CD14-positive monocyte (primary cell): ENCODE data around the gene SLC7A4. TPM values are rescaled to one million over a fixed set of nuclear protein-coding genes. Genes with fewer than 3 reads are reported as not detected.

ENCODE experiments used
- DNase-seq, 3 donors: peaks; one replicate each; pipeline ENCODE4 v3.0.0-alpha.2; 2011 to 2022
- H2AFZ ChIP-seq: 2 replicates; pipeline ENCODE4 v1.6.0; 2012; ENCODE audit warnings: mild to moderate bottlenecking, low read depth, low read length, inconsistent platforms; ENCODE audit not compliant: insufficient read depth, poor library complexity, severe bottlenecking
- H3K27ac ChIP-seq, 2 donors: 1 replicate in 1 of 2; 2 replicates in 1 of 2; pipeline ENCODE4 v1.5.1; 2012 to 2013; ENCODE audit warnings: low read length in 2 of 2, control low read depth in 1 of 2, inconsistent platforms in 1 of 2, low read depth in 1 of 2, mild to moderate bottlenecking in 1 of 2
- H3K27me3 ChIP-seq, 2 donors: one replicate each; pipeline versions ENCODE4 v1.6.0 to v1.6.1; 2011 to 2013; ENCODE audit warnings: low read length in 2 of 2; ENCODE audit not compliant: control insufficient read depth in 2 of 2, insufficient read depth in 2 of 2
- H3K36me3 ChIP-seq, 2 donors: replicated peaks in 1 of 2; 1 replicate in 1 of 2; 2 replicates in 1 of 2; pipeline versions ENCODE4 v1.5.1 to v1.6.1; 2012 to 2013; ENCODE audit warnings: low read length in 2 of 2, control low read depth in 1 of 2, inconsistent platforms in 1 of 2, mild to moderate bottlenecking in 1 of 2; ENCODE audit not compliant: insufficient read depth in 2 of 2, control insufficient read depth in 1 of 2
- H3K4me1 ChIP-seq, 2 donors: 1 replicate in 1 of 2; 2 replicates in 1 of 2; pipeline versions ENCODE4 v1.5.1 to v1.6.1; 2012 to 2013; ENCODE audit warnings: low read length in 2 of 2, control low read depth in 1 of 2, inconsistent platforms in 1 of 2, mild to moderate bottlenecking in 1 of 2, moderate library complexity in 1 of 2; ENCODE audit not compliant: insufficient read depth in 2 of 2, control insufficient read depth in 1 of 2
- H3K4me2 ChIP-seq: replicated peaks from 2 replicates; pipeline ENCODE3; 2012; ENCODE audit warnings: low read length, moderate library complexity, mild to moderate bottlenecking; ENCODE audit not compliant: poor library complexity, severe bottlenecking; ENCODE audit errors: extremely low read depth
- H3K4me3 ChIP-seq, 3 experiments: fragments of 200-600 bp in 1 of 3; sonication (generic) in 1 of 3; replicated peaks in 1 of 3; 1 replicate in 2 of 3; 2 replicates in 1 of 3; pipeline ENCODE4 v1.5.1; 2011 to 2013; ENCODE audit warnings: low read length in 3 of 3, mild to moderate bottlenecking in 3 of 3, control low read depth in 2 of 3, low read depth in 2 of 3, inconsistent platforms in 1 of 3, moderate library complexity in 1 of 3
- H3K79me2 ChIP-seq: 2 replicates; pipeline ENCODE4 v1.6.0; 2012; ENCODE audit warnings: mild to moderate bottlenecking, control low read depth, inconsistent platforms, low read length, moderate library complexity; ENCODE audit not compliant: insufficient read depth
- H3K9ac ChIP-seq: 2 replicates; pipeline ENCODE4 v1.6.0; 2017; ENCODE audit warnings: low read length, mild to moderate bottlenecking; ENCODE audit not compliant: insufficient read depth, poor library complexity, severe bottlenecking
- H3K9me3 ChIP-seq, 2 donors: replicated peaks in 1 of 2; 1 replicate in 1 of 2; 2 replicates in 1 of 2; pipeline versions ENCODE4 v1.5.1 to v1.6.1; 2012 to 2013; ENCODE audit warnings: low read length in 2 of 2, control low read depth in 1 of 2; ENCODE audit not compliant: control insufficient read depth in 1 of 2, insufficient read depth in 1 of 2
- H4K20me1 ChIP-seq: 2 replicates; pipeline ENCODE4 v1.6.0; 2012; ENCODE audit warnings: mild to moderate bottlenecking, low read length, control low read depth, moderate library complexity; ENCODE audit not compliant: insufficient read depth
- H3K27ac Mint-ChIP-seq, 7 donors: one replicate each; pipeline ENCODE4 v1.8.0; 2020; ENCODE audit warnings: mild to moderate bottlenecking in 7 of 7, mixed read lengths in 7 of 7, moderate library complexity in 6 of 7, inconsistent platforms in 2 of 7
- H3K27me3 Mint-ChIP-seq, 3 donors: one replicate each; pipeline ENCODE4 v1.8.0; 2021 to 2022; ENCODE audit warnings: low read depth in 3 of 3, mild to moderate bottlenecking in 3 of 3, mixed read lengths in 3 of 3, moderate library complexity in 3 of 3, inconsistent platforms in 1 of 3
- H3K36me3 Mint-ChIP-seq, 2 donors: one replicate each; pipeline ENCODE4 v1.8.0; 2020; ENCODE audit warnings: mixed read lengths in 2 of 2, inconsistent platforms in 1 of 2, mild to moderate bottlenecking in 1 of 2
- H3K4me1 Mint-ChIP-seq: one replicate; pipeline ENCODE4 v1.8.0; 2020; ENCODE audit warnings: mild to moderate bottlenecking, mixed read lengths
- H3K4me3 Mint-ChIP-seq, 2 donors: one replicate each; pipeline ENCODE4 v1.8.0; 2020; ENCODE audit warnings: mild to moderate bottlenecking in 2 of 2, mixed read lengths in 2 of 2, moderate library complexity in 1 of 2
- H3K9me3 Mint-ChIP-seq, 7 donors: one replicate each; pipeline ENCODE4 v1.8.0; 2020 to 2022; ENCODE audit warnings: mixed read lengths in 7 of 7, mild to moderate bottlenecking in 6 of 7, moderate library complexity in 6 of 7, inconsistent platforms in 2 of 7
- CTCF ChIP-seq: fragments of 200-600 bp; IDR thresholded peaks from one replicate; pipeline ENCODE4 v1.8.0; 2022; ENCODE audit warnings: antibody characterized with exemption, mild to moderate bottlenecking
- WGBS: methylation state at CpG from one replicate; pipeline ENCODE4 v1.1.5; 2013; ENCODE audit warnings: missing lambda C conversion rate; ENCODE audit not compliant: insufficient coverage; 5-methylcytosine and 5-hydroxymethylcytosine counted together
- intact Hi-C, 2 donors: fragments of 100-400 bp; cut with micrococcal nuclease; formaldehyde crosslinking; loops; one replicate each; pipeline versions ENCODE4 v1.15.0 to v1.15.1; 2023
- polyA plus RNA-seq, 3 donors: library from polyadenylated mRNA; depleted of rRNA in 1 of 3; unstranded in 2 of 3; stranded (reverse) in 1 of 3; fragments of 300-500 nt in 2 of 3; fragments of >200 nt in 1 of 3; fragmentation: Illumina TruSeq in 2 of 3; gene quantifications; 1 replicate in 2 of 3; 2 replicates in 1 of 3; pipeline ENCODE4 v1.2.3, GENCODE V29; 2012 to 2021

SLC7A4 gene
- polyA plus RNA-seq, 3 donors, result not detected

- intact Hi-C loops, result loop anchor here in 1 of 2 donors (5.0 kb wide), 2 partner anchors 84 to 144 kb away; partner anchors contain the start of genes CRKL, PI4KA and SNAP29
- TF ChIP-seq CTCF, result no peak
Measured at GRCh38 chr22:21000987-21001600, 31.3 kb downstream of the SLC7A4 start.

GRCh38 chr22:21000207-21000986 is 32.0 kb downstream of the SLC7A4 start:
- peak overlapping the region in 1 of 3 experiments; percentile 79 for H3K4me3 ChIP-seq
- H3K4me2 ChIP-seq, result peak overlapping the region; percentile 73
- H3K9ac ChIP-seq, result peak overlapping the region; percentile 90
- H3K9me3 Mint-ChIP-seq, result peaks cover 0 to 1% (median 0%) of the 10 kb centered on the region in 7 donors
- peak overlapping the region in 6 of 7 donors; percentile 38 to 99 (median 79) for H3K27ac Mint-ChIP-seq
- H3K4me1 Mint-ChIP-seq, result peaks cover 26% of the 10 kb centered on the region
- intact Hi-C loops, result loop anchor here in 1 of 2 donors (5.0 kb wide), 2 partner anchors 83 to 143 kb away; partner anchors contain the start of genes CRKL, PI4KA and SNAP29
- H3K36me3 ChIP-seq, result peaks cover 41 to 48% of the 10 kb centered on the region in 2 donors
- H3K36me3 Mint-ChIP-seq, result peaks cover 21 to 39% of the 10 kb centered on the region in 2 donors
- H3K27me3 ChIP-seq, result no peaks in the 10 kb centered on the region
- H3K4me1 ChIP-seq, result peaks cover 24 to 30% of the 10 kb centered on the region in 2 donors
- 84% methylated on average over 13 of the region's 22 CpGs for WGBS
- peak overlapping the region in 1 of 2 donors; percentile 91 for H3K27ac ChIP-seq
- no peak for DNase-seq
- H2AFZ ChIP-seq, result no peak overlapping the region
- no peaks in the 10 kb centered on the region for H4K20me1 ChIP-seq
- TF ChIP-seq CTCF, result no peak
- H3K4me3 Mint-ChIP-seq, result peak overlapping the region in 1 of 2 donors; percentile 94
- peaks cover 0 to 2% (median 1%) of the 10 kb centered on the region in 3 donors for H3K27me3 Mint-ChIP-seq
- H3K79me2 ChIP-seq, result peaks cover 13% of the 10 kb centered on the region
- H3K9me3 ChIP-seq, result no peaks in the 10 kb centered on the region

More at GRCh38 chr22:21000987-21001600, 31.3 kb downstream of the SLC7A4 start:
- Histone ChIP-seq H3K4me2 (peak overlapping the region; percentile 73), H3K36me3 (peaks cover 37 to 41% of the 10 kb centered on the region in 2 donors), H3K9ac (peak overlapping the region; percentile 90), H4K20me1 (no peaks in the 10 kb centered on the region), H2AFZ (peak overlapping the region; percentile 78), H3K27ac (peak overlapping the region; percentile 91 to 95), H3K27me3 (no peaks in the 10 kb centered on the region), H3K79me2 (peaks cover 13% of the 10 kb centered on the region), H3K9me3 (no peaks in the 10 kb centered on the region), H3K4me1 (peaks cover 24 to 30% of the 10 kb centered on the region in 2 donors), H3K4me3 (peak overlapping the region; percentile 53 to 79 (median 66))
- H3K27me3 Mint-ChIP-seq, result peaks cover 0 to 5% (median 1%) of the 10 kb centered on the region in 3 donors
- DNase-seq, result no peak
- H3K9me3 Mint-ChIP-seq, result peaks cover 0 to 1% (median 0%) of the 10 kb centered on the region in 7 donors
- peaks cover 26% of the 10 kb centered on the region for H3K4me1 Mint-ChIP-seq
- peaks cover 16 to 32% of the 10 kb centered on the region in 2 donors for H3K36me3 Mint-ChIP-seq
- H3K4me3 Mint-ChIP-seq, result peak overlapping the region; percentile 84 to 94
- 2% methylated on average over 21 of the region's 26 CpGs for WGBS
- H3K27ac Mint-ChIP-seq, result peak overlapping the region; percentile 95 to 99 (median 98)
